DMS 273 (cell line): ENCODE data around the gene RAI1.

Experiments used
- DNase-seq: peaks from one replicate; lab custom pipeline; 2025; ENCODE audit not compliant: unreplicated experiment; lab: John Stamatoyannopoulos, UW

Gene RAI1

DNA sequence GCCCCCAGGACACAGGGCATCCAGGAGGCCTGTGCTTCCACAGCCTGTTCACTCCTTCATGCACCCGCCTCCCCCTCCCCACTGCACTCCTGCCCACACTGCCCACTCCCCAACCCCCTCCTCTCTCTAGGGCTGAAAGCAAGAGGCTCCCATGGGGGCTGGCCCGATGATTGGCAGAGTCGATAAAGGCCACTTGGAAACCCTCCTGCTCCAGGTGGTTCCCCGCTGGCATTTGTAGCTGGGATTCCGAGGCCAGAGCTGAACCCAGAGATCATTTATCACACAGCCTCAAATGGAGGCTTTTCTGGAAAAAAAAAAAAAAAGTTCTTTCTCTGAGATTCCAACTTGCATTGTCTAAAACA, 81.5 kb downstream of the RAI1 start:
- DNase-seq: no peak

DNA sequence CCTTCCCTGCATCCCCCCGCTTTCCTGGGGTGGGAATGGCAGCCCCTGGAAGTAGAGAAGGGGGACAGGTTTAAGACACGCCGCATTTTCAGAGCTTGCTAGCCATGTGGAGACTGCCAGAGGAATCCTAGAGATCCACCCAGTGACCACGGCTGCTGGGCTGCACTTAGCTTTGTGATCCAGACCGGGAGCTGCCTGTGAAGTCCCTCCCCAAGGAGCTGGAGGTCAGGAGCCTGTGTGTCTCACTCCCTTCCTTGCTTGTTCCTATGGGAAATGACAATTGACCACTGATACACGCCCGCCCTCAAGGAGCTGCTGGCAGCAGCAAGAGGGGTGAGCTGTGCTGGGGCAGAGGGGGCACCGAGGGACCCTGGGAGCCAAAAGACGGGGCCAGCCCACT, 81.9 kb downstream of the RAI1 start:
- DNase-seq: no peak

DNA sequence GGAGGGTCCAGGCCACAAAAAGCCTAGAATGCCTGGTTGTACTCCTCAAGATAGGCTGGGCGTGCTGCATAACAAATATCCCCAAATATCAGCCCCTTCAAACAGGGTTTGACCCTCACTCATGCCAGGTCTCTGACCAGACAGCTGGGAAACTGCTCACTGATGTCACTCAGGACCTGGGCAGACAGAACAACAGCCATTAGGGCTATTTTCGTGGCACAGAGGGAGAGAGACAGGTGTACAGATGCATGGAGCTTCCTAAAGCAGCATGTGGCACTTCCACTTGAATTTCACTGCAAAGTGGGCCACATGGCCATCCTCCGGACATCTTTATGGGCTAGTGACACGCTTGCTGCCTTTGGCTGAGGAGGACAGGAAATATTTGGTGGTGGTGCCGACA, 82.5 kb downstream of the RAI1 start:
- no peak for DNase-seq

DNA sequence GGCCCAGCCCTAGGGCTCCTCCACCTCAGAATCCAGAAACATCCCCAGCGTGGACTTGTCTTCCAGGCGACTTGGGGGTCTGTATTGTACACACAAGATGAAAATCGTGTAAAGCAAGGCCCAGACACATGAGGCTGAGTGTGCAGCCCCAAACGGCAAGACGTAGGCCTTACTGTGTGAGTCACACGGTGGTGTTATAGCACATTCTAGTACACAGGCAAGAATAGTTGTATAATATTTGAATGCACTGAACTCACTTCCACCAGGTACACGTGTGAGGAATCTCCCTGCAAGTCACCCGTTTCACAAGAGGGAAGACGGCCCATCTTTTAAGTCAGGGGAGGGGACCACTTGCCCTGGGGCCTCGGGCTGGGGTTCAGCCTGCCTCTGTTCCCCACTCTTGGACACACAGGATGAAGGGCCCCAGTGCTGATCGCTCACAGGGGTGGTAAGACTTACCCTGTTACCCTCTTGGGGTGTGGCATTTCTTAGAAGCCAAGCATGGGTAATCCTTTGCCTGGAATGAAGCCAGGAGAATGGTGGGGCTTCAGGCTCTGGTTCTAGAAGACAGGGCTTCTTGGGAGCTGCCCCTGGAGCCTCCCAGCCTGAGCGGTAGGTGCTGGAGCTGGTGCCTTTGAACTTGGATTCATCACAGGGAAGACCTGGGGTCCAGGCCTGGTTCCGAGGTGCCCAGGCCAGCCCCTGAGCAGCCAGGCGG, 84.3 kb downstream of the RAI1 start:
- peak; percentile 46 for DNase-seq

DNA sequence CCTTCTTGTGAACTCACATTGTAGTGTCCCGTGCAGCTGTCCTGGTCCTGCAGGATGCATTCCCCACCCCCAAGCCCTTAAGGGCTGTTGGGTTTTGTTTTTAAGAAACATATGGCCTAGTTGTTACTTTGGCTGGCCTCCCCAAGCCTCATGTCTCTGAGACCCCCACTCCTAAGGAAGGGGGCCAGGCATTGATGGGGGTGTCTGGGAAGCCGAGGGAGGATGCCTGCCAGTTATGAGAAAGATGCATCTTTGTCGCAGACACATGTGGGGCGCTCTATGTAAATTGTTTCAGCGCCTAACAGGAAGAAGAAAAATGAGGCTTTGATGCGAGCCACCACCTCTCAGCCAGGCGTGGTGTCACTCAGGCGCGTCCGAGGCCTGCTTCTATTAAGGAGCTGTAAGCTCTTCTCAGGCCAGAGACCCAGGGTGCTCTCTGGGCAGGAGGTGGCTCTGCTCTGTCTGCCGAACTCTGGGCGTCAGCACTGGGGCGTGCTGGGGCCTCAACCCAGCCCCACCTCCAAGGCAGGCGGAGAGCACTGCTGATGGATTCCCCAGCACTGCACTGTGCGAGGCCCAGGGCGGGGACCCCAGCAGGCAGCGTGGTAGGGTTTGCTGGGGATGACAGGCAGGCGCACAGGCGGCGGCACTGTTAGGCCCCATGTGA, 85.0 kb downstream of the RAI1 start:
- peak; percentile 46 for DNase-seq

DNA sequence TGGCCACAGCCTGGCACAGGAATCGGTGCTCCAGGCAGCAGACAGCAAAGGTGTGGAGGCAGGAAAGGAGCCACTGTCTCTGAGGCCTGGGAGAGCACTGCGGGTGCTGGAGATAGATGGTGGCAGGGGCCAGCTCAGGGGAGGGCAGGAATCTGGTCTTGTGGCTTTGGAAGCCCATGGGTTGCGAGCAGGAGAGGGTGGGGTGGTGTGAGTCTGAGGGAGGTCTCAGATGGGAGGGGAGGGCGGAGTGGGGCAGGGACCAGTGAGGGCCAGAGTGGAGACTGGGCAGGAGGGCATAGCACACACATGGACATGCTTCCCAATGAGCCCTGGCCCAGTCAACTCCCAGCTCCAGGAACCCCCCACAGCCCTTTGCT, 85.5 kb downstream of the RAI1 start:
- DNase-seq: no peak

DNA sequence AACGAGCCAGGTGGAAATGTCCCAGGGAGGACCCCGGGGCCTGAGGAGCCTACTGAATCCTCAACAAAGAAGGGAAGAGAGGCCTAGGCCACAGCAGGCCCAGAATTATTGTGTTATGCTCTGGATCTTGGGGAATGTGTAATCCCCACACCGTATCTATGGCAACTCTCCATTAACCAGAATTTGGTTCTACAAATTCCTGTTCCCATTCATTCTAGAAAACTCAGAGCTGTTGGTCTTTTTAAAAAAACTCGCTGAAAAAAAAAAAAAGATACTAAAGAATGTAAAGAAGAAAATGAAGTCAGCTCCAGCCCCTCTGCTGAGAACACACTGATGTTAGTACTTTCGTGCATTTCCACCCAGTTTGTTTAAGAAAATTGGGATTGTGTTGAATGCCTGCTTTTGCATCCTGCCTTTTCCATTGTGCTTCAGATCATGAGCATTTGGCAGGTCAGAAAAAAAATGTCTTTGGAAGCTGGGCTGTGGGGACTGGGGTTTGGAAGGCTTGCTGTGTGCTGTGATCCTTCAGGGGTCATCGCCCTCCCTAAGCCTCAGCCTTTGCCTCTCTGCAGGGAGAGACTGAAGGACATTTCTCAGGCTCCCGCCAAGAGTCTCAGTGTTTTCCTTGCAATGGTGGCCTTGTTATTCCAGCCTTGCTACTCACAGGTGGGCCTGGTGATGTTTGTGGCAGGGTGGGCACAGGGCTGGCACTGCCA, 86.1 kb downstream of the RAI1 start:
- DNase-seq: no peak

DNA sequence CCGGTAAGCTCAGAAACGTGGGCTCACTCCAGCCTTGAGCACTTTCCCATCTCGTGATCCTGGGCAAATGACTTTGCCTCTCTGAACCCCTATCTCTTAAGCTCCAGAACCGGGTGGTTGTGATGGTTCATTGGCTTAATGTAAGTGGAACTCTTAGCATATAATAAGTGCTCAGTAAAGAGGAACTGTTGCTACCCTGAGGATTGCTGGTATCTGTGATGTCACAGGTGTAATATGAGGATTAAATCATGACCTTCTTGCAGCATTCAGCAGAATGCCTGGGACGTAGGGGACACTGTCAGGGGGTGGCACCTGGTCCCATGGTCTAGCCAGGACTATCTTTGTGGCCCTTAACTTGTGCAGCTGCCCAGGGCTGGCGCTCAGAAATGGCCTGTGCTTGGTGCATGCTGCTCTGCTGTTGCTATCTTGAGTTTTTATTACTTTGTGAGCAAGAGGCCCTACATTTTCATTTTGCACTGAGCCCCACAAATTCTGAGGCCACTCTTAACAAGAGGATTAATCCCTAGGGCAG, 86.7 kb downstream of the RAI1 start:
- DNase-seq: no peak

DNA sequence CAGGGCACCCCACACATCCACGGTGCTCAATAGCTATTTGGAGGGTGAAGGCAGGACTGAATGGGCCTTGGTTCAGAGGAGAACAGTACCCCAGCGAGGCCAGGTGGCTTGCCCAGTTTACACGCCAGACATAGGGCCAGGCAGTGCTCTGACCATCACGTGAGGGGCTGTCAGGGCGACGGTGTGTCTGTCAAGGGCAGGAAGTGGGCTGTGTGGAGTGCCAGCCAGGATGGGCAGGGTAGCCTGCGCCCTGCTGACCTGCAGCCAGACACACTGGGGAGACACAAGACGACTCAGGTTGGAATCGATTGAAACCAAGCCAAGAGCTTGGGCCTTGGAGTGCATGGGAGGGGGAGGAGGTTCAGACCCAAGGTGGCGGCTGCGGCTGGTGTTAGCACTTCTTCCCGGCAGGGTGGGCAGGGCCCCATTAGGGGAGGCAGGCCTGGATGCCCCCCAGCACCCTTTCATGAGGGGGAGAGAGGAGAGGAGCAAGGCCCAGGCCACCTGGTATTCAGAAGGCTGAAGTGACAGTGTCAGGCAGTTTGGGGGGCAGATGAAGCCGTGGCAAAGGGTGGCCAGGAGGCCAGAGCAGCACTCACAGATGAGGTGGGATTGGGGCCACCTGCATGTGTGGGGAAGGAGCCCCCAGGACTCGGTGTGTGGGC, 87.3 kb downstream of the RAI1 start:
- DNase-seq: no peak

DNA sequence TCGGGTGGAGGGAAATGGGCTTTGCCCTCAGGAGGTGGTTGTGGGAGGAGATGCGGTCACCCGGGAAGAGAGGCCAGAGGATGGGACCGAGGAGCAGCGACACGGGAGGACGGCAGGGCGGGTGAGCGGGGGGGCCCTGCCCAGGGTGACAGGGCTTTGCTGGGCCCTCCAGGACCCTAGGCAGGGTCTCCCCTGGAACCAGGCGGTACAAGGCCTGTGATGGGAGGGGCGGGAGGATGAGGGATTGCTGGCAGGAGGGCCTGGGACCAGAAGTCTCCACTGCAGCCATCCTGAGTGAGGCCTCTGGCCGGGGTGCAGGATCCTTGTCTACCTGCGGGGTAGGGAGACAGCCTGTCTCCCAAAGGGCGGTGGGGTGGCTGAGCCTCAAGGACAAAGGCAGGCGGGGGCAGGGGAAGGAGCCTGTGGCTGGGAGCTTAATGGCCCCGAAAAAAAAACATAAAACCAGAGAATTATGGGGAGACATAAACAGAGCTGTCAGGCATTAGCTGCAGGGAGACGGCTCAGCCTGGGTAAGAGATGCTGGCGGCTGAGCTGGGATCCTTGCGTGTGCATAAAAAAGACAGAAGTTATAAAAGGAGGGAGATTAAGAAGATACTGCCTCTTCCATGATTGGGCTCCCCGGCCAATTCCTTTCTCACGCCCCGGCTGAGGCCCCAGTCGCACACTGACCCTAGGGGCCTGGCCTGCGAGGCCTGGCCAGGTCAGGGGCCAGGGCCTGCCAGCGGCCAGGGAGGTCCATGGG, 88.8 kb downstream of the RAI1 start:
- no peak for DNase-seq

DNA sequence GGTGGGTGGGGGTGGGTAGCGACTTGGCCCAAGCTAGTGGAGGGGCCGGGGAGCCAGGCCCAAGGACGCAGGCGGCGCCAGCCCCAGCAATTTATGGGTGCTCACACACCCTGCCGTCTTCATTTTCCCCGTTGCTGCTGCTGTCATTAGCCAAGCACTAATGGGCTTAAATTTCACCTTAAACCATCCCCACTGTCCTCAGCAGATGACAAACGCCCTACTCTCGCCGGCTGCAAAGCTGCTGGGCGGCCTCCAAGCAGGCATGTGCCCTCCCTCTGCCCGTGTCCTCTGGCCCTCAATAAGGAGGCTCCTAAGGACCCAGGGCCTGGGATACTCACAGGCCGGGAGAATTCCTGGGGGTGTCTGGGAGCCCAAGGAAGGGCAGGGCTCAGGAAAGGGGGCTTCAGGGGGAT, 89.4 kb downstream of the RAI1 start:
- no peak for DNase-seq

DNA sequence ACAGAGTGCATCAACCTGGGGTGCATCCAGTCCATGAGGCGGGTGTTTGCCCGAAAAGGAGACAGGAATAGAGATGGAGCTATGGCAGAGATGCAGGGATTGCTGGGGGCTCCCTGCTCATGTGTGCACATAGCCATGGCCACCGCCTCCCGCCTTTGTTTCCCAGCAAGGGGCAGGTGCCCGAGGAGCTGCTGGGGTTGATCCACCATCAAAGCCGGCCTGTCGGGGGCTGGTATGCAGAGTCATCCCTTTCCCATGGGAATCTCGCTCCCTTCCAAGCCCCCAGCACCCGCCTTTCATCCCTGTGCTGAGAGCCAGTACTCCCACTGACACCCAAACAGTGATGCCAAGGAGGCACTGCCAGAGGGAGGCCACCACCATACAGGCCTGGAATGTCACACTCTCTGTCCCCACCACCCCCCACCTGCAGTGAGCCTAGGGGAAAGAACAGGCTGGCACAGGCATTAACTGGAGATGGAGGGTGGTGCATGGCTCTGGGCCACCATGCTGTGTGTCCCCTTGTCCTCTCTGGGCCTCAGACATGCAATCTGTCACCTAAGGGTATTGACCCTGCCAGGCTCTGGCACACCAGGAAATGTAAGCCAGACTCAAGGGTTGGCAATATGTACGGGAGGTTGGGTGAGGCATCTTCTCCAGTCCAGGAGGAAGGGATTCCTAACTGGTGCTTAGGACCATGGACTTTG, 90.4 kb downstream of the RAI1 start:
- DNase-seq: no peak

DNA sequence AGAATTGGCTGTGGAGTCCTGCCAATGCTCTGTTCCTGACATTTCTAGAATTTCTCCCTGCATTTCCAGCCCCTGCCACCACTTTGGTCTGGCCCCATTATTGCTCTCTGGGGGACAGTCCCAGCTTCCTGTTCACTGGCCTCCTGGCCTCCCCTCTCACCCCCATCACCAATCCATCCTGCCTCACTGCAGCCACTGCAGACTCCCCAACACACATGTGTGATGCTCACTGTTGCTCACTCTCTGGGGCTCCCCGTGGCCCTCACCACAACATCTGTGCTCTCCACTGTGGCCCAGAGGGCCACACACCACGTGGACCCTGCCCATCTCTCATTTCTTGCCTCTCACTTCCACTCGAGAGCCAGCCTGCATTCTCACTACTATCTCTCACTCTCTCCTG, 91.0 kb downstream of the RAI1 start:
- DNase-seq: no peak

DNA sequence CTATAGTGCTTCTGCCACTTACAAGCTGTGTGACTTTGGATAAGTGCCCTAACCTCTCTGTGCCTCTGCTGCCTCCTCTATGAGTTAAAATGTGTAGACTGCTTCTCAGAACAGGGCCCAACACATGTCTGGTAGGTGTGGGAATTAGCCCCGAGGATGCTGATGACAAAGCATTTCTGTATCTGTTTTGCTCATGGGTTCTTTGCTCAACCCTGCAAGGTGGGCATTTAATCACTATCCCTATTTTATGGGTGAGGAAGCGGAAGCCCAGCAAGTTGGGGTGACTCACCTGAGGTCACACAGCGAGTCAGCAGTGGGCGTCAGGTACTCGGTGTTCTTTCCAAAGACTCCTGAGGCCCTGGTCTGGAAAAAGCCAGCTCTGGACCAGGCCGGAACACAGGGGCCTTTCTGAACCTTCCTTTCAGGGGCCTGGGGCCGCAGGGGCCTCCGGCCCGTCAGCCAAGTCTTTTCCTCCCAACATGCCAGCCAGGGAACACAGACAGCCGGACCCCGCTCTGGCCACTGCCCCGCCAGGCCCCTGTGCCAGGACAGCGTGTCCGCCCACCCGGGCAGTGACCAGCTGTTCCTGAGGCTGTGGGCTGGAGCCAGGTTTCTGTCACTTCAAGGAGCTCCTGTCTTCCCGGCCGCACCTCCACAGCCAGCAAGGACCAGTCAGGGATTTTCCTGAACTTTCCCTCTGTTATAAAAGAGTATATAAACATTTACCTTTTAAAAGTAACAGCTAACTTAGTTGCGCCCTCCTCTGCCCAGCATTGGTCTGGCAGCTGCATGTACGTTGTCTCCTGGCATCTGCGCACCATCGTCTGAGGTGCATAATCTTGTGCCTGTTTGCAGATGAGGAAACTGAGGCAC, 93.0 kb downstream of the RAI1 start:
- peak; percentile 21 for DNase-seq

DNA sequence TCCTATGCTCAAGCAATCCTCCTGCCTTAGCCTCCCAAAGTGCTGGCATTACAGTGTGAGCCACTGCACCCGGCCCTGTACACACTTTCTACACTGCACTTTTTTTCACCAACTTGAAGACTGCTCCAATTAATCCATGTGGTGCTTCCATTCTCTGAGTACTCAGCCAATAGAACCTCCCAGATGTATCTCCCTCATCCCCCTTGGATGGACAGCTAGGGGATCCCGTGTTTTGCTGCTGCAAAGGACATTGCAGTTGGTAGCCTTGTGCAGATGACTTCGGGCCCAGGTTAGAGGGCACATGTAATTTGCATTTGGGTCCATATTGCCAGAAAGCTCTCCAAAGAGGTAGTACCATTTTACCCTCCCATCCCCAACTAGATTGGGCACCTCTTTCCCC, 95.6 kb downstream of the RAI1 start:
- no peak for DNase-seq

DNA sequence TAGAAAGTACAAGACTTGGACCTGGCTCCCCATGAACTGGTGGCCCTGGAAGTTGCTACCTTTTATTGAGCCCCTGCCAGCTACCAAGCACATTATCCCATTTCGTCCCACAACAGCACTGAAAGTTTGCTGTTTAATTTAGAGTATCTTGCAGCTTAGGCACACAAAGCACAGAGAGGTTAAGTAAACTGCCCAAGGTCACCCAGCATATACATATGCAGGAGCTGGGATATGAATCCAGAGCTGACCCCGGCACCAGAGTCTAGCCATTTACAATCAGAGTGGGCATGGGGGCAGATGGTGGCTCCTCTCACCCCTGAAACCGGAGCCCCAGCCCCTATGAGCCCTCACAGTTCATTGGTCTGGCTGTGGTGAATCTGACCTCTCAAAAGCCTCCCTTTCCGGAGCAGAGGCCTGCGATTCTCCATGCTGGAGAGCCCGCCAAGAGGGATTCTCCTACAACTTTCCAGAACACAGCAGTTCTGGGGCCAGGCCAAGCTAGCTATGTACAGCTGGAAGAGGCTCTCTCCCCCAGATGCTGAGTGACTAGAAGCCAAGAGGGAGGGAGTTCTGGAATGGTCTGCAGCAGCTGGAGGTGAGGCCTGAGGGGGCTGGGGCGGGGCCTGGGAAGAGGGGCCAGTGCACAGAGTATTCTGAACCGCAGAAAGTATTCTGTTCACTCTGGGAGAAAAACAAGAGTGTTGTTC, 97.2 kb downstream of the RAI1 start:
- peak; percentile 61 for DNase-seq

DNA sequence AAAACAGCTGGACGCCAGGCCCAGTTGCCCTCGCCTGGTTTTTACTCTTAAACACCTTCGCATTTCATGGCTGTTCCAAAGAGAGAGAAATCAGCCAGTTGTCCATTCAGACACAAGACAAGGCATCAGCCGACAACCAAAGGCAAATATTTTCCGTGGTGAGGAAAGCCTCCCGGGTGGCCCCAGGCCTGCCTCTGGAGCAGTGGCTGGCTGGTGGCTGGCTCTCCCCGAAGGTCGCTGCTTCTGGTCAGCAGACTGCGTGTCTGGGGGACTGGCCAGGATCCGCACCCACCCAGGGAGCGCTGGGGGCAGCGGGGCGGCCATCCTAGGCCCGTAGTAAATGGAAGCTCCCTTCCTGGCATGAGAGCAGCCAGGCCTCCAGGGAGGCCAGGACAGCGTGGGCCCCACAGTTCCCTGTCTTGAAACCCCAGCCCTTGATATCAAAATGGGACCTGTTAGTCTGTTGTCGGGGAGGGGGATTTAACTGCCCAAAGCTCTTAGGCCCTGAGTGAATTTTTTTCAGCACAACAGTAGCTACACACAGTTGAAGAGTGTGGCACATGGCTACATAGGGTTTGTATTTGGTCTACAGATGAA, 97.9 kb downstream of the RAI1 start:
- DNase-seq: no peak

DNA sequence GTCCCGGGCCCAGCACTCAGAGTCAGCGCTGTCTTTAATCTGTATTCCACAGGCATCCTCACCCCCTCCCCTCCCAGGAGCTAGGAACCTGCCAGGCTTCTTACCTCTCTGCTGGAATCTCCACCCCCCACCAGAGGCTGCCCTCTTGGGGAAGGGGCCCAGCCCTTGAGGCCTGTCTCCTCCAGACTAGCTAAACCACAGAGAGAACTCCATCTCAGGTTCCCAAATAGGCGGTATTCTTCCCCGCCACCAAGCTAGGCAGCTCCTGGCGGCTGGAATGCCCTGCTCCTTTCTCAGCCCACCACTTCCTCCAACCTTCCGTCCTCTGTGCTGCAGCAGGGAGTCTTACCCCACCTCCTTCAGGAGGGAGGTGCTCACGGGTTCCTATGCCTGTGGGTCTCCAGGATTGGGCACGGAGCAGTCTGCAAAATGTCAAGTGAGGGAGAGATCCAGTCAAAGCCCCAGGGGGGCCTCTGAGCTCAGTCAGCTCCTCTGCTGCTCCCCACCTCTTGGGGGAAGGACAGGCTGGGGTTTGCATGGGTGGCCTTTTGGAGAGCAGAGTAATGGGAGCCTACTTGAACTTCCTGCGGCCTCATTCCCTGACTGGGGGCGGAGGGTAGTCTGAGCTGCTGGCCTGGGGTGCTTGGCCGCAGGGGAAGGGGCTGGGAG, 99.8 kb downstream of the RAI1 start:
- peak; percentile 74 for DNase-seq
